ENCODE measurements around the gene ZNF618.

DNA sequence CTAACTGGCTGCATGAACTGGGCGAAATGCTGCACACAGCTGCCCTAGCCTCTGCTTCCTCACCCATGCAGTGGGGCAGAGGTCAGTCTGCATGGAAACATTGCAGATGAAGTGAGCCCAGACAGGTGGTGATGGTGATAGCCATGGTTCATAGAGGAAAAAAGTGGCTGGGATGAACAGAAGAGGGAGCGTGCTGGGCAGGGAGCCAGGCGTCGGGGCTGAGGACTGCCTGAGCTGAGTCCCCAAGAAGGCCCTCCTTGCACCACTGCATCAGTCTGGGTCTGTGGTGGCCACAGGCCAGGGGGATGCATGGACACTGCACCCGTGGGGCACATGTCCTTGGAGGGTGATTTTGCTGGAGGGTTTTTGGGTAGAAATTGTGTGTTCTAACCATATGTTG lies 121.5 kb downstream of the ZNF618 start:
- TF ChIP-seq EZH2 (IDR thresholded peaks at IDR 0.05; ENCODE audit: low read length, unreplicated experiment) (no peak), CTCF (conservative IDR thresholded peaks at IDR 0.05; ENCODE audit: low read depth, low read length) (no peak), EZH2phosphoT487 (IDR thresholded peaks at IDR 0.05; ENCODE audit: borderline replicate concordance, low read length) (no peak)

All from PC-3 (cell line).